Testis (tissue), 2 donors: ENCODE results near the gene ERC2.

Experiments used
- POLR2A ChIP-seq: fragments of 450-650 bp; IDR thresholded peaks from one replicate; pipeline ENCODE4 v1.6.1; 2017; ENCODE audit warnings: antibody characterized with exemption, mild to moderate bottlenecking, moderate library complexity
- TF ChIP-seq, protein P1 (sequence below), 3 experiments: fragments of 450-650 bp in 2 of 3; fragments of 200-600 bp in 1 of 3; sonication (generic) in 1 of 3; IDR thresholded peaks; one replicate each; pipeline ENCODE4 v1.5.1; 2016 to 2019; ENCODE audit warnings: antibody characterized with exemption in 3 of 3, mild to moderate bottlenecking in 2 of 3, moderate library complexity in 1 of 3

DNA sequence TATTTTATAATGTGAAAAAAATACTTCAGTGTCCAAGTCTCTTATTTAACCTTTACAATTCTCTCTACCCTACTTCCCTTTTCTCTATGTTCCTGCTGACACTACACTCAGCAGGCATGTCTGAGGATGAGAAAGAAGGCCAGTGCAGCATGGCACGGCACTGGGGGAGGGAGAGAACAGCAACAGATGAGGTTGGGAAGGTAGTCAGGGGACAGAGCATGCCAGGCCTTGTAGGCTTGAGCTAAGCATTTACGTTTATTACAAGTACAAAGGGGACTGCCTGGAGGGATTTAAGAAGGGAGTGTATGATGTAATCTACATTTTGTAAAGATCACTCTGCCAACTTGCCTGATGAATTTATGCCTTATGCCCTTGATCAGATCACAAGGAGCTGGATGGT lies 863.9 kb downstream of the ERC2 start:
- TF ChIP-seq, protein P1, sequence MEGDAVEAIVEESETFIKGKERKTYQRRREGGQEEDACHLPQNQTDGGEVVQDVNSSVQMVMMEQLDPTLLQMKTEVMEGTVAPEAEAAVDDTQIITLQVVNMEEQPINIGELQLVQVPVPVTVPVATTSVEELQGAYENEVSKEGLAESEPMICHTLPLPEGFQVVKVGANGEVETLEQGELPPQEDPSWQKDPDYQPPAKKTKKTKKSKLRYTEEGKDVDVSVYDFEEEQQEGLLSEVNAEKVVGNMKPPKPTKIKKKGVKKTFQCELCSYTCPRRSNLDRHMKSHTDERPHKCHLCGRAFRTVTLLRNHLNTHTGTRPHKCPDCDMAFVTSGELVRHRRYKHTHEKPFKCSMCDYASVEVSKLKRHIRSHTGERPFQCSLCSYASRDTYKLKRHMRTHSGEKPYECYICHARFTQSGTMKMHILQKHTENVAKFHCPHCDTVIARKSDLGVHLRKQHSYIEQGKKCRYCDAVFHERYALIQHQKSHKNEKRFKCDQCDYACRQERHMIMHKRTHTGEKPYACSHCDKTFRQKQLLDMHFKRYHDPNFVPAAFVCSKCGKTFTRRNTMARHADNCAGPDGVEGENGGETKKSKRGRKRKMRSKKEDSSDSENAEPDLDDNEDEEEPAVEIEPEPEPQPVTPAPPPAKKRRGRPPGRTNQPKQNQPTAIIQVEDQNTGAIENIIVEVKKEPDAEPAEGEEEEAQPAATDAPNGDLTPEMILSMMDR (IDR thresholded peaks at IDR 0.05), result no peak
- TF ChIP-seq POLR2A, result no peak
